Measurements from ENCODE around the gene ACSS2.

The ACSS2 gene

DNA sequence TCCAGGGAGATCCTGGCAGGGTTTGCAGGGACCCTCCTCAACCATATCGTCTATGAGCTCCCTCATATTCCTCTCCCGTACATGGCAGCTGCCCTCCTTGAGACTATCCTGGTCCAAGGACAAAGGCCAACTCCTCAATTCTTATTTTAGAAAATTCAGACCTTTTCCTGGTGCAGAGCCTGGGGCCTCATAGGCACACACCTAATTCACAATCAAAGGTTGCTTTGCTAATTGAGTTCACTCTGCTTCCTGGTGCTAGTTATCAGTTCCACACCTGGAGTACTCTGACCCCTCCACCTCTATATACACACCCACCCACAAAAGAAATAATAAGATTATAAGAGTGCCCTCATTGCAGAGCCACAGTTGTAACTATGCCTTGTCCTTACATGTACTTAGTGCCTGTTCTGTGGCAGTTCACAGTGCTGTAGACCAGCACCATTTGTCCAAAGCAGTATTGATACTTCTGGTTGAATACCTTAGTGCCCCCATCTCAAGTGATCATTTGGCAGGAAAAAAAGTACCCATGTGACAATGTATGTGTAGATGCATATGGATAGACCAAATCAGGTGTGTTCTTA, 40.5 kb downstream of the ACSS2 start:
- no peak for DNase-seq

DNA sequence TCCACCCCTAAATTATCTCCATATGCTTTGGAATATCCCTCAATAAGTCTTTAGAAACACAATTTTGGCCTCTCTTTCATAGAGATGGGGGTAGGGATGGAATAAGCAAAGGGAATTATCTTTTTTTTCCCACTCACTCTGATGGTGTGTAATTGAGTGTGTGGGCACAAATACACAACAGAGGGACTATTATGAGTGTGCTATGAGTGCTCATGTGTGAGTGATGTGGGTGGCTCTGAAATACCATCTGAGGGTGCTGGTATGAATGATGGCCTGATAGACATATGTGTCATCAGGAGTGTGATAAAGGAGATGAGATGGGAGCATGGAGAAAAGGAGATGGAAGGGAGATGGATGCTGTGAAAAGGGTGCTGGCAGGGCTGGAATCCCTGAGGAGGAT, 43.6 kb downstream of the ACSS2 start:
- DNase-seq, result no peak

DNA sequence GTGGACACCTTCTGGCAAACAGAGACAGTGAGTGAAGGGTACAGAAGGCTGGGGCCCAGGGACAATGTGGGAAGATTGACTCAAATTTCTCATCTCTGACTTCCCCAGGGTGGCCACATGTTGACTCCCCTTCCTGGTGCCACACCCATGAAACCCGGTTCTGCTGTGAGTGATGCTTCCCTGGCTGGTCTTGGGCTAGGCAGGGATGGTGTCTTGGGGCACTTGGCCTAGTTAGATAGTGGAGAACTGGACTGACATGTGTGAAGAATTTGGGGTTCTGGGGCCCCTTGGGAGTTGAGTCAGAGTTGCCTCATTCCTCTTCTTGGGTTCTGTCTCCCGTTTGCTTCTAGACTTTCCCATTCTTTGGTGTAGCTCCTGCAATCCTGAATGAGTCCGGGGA, 45.0 kb downstream of the ACSS2 start:
- DNase-seq, result no peak

DNA sequence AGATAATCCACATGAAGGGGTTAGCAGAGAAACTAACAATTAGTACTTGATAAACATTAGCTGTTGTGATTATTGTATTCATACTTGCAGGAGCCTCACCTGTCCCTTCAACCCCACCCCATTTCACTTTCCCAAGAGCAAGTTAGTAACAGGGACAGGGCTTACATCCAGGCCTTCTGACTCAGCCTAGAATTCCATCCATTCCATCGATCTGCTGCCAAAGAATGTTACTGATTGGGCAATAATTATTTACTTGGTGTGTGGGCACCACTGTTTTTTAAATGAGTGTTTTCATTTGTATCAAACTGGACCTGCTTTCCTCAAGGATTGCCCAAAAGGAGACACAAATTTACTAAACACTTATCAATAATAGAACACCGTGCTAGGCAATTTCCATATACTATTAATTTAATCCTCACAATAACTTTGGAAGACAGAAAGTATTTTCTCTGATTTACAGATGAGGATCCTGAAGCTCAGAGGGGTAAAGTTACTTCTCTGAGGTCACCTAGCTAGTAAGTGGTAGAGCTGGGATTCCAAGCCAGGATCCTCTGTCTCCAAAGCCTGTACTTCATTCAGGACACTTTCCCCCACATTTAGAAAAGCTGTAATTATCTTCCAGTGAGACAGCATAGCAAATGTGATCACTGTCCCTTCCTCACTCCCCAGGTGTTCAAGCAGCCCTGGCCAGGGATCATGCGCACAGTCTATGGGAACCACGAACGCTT, 46.4 kb downstream of the ACSS2 start:
- no peak for DNase-seq

DNA sequence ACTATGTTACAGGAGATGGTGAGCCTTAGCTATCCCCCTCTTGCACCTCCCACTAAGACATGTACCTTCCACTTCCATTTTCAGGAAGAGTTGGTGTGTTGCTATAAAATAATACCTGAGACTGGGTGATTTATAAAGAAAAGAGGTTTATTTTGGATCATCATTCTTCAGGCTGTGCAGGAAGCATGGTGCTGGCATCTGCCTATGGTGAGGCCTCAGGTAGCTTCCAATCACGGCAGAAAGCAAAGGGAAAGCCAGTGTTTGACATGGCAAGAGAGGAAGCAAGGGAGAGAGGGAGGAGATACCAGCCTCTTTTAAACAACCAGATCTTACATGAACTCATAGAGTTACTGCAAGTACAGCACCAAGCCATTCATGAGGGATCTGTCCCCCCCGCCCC, 47.0 kb downstream of the ACSS2 start:
- DNase-seq, result no peak

DNA sequence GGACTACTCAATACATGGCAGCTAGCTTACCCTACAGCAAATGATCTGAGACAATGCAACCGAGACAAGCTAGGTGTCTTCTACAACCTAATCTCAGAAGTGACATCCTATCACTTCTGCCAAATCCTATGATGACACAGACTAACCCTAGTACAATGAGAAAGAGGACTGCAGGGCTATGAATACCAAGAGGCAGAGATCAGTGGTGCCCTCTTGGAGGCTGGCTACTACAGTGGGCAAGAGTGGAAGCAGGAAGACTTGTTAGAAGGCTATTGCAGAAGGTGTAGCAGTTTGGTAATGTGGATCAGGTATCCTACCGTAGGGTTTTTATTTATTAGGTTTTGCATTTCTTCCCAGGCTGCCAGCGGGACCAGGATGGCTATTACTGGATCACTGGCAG, 48.9 kb downstream of the ACSS2 start:
- DNase-seq, result no peak

DNA sequence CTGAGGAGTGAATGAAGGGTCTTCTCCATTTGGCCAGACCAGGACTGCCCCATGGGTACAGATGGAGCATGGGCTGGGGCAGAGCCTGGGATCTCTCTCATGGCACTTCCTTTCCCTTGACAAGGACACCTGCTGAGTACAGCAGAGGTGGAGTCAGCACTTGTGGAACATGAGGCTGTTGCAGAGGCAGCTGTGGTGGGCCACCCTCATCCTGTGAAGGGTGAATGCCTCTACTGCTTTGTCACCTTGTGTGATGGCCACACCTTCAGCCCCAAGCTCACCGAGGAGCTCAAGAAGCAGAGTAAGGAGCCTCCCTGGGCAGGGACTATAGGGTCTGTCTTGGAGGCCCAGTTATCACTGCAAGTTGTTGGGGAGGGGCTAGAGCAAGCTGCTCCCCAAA, 49.6 kb downstream of the ACSS2 start:
- DNase-seq, result no peak

DNA sequence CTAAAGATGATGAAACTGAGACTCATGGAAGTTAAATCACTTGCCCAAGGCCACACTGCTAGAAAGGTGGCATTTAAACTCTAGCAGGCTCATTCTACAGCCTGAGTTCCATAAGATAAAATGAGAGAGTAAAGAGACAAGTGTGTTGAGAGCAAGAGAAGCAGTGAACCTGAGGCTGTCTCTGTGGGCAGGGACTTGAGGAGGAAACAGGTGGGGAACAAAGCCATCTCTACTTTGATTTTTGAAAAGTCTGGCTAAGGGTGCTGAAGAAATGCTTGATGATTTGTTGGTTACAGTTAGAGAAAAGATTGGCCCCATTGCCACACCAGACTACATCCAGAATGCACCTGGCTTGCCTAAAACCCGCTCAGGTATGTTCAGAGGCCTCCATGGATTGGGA, 50.2 kb downstream of the ACSS2 start:
- DNase-seq, result no peak

DNA sequence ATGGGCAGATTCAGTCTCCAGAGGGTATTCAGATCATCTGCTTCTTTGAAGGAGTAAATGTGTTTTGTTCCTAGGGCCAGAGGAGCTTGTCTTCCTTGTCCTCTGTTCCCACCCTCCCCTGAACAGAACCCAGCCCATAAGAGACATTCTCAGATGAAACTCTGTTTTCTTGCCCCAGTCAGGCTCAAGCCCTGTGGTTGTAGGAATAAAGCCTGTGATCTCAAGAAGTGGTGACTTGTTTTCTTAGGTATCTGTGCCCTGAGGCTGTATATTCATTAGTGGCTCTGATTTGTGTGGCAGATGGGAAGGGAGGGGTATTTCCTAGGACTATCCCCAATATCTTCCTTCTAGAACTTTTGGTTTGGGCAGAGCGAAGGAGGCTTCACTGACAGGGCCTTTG, 51.3 kb downstream of the ACSS2 start:
- no peak for DNase-seq

DNA sequence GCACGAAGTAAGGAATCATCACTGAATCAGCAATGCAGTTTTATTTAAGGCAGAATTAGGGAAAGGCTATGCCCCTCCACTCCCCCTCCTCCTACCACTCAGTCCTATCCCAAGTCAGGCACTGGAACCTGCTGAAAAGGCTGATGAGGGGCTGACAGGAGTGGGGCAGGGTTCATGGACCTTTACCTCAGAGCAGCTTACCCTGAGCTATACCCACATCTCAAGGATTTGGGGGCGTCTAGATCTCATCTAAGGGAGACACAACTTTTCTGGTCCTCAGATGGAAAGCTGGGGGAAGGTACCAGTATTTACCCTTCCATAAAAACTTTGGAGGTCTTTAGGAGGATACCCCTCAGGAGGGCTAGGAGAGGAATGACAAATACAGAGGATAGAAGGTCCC, 52.0 kb downstream of the ACSS2 start:
- DNase-seq, result no peak

DNA sequence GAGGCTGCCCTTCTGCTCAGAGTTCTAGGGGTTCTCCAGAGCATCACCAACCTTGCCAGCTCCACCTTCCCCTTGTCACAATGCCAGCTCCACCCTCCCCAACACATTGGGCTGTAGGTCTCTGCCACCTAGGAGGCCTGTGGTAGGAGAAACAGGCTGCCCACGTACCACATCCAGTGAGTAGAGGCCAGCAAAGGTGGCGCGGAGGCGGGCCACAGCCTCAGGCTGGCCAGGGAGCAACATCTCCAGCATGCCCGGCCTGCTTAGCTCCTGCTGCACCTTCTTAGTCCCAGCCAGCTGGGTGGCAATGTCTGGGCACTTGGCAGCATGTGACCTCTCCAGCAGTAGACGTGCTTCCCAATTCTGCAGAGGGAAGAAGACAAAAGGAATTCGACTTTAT, 55.4 kb downstream of the ACSS2 start:
- DNase-seq, result no peak

DNA sequence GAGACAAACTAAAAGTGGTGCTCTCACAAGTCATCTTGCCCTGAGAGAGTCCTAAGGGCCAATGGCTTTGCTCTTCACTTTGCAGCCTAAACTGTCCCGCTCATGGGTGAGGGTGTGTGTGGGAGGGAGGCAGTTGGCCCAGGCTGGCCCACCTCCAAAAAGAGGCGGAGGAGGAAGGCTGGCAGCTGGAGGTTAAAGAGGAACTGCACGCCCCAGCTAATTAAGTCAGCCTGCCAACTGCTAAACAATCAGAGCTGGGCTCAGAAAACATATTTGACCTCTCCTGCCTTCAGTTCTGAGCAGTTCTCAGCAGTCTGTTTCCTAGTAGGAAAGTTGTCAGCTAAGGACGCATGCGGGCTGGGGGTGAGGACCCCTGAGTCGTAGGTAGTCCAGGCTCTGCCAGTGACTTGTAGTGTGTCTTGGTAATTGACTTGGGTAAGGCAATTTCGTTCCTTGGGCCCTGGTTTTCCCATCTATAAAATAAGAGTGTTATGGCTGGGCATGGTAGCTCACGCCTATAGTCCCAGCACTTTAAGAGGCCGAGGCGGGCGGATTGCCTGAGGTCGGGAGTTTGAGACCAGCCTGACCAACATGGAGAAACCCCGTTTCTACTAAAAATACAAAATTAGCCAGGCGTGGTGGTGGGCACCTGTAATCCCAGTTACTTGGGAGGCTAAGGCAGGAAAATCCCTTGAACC, 62.2 kb downstream of the ACSS2 start:
- DNase-seq, result peak; percentile 66

DNA sequence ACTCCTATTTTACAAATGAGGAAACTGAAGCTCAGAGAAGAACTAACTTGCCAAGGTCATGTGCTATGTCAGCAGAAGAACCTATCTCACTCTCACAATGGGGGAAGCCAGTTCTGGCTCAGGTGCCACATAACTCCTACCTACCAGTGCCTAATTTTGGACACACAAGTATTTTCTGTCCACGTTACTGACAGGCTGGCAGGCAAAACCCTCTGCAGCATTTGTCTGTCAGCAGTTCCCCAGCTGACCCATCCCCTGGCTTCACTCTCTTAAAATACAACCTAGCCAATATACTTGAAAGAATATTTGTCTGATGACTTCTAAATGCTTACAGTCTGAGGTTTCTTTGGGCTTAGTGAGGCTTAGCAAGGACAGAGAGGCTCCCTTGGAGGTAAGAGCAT, 63.7 kb downstream of the ACSS2 start:
- peak; percentile 46 for DNase-seq

DNA sequence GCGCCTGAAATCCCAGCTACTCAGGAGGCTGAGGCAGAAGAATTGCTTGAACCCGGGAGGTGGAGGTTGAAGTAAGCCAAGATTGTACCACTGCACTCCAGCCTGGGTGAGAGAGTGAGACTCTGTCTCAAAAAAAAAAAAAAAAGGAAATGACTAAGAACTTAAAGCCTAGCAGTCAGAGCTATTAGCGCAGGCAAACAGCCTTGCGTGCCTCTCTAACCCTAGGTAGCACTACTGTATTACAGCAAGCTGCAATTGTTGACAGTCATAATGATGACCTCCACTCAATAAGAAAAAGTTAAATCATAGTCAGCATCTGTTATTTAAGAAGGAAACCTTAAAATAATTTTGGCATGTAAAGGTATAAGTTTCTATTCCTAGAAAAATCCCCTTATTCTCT, 64.8 kb downstream of the ACSS2 start:
- DNase-seq, result peak; percentile 67

DNA sequence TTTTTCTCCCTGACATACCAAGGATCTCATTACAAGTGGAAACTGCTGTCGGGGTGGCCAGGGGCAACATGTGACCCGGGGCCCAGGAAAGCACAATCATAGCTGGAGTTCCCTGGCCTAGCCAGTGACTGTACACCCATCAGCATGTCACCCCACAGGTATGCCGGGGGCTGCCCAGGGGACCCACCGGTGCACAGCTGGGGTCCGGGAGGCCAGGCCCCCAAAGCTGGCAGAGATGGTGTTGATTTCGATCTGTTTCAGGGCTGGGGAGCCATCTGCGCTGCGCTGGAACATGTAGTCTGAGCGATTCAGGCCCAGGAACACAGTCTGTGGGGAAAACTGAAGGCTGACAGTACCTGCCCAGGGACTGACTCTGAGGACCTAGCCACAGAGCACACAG, 65.9 kb downstream of the ACSS2 start:
- DNase-seq, result no peak

DNA sequence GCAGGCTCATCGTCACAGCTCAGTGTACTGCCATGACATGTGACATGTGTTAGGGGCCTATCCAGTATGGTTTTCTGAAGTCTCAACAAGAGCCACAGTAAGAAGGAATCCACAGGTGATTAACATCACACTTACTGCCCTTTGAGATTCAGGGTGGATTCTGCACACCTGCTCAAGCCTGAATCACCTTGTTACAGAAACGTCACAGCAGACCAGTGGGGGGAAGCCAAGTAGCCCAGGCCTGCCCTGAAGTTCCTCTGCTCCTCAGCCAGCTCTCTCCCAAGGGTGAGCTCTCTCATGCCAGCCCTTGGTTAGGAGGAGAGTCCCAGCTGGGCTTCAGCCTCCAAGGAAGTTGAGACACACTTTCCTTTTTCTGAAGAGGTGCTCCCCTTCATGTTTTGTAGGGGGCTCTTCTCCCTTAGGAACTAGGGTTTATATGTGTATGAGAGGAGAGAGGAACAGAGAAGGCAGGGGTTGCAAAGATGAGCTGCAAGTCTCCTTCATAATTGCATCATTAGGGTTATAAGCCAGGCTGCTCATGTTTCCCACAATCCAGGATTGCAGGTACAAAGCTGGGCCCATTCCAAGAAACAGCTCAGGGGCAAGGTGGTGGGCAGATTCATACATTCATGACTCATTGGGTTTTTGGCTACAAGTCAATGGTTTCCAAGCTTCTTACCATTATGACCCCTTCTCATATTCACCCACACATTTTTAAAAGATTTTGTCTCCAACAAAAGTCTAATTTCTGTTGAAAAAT, 67.6 kb downstream of the ACSS2 start:
- no peak for DNase-seq

DNA sequence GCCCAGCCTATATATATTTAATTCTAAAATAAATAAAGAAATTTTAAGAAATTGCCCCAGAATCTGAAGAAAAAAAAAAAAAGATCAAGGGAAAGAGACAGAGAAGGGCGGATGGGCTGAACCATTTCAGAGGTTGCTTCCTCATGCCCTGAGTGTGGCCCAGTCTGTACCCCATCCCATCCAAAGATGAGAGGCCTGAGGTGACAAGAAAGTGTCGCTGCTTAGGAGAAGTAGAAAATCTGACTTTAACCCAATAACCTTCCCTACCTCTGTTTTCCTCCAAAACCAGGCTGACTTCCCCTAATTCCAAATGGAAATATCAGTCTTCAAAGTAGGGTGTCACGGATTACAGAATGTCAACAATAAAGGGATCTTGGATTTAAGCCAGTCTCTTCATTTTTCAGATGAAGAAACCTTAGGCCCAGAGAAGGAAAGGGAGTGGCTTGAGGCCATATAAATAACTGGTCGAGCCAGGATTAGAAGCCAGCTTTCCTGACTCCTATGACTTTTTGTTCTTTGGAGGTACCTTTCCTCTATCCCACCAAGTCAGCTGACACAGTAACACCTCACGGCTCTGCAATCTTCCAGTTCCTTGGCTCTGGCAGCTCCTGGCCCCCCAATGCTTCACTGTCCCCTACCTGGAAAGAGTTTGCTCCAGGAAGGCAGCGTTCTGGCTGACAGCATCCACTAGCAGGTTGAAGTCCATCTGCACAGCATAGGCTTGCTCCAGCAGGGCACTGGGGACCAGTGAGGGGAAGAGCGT, 69.1 kb downstream of the ACSS2 start:
- no peak for DNase-seq

DNA sequence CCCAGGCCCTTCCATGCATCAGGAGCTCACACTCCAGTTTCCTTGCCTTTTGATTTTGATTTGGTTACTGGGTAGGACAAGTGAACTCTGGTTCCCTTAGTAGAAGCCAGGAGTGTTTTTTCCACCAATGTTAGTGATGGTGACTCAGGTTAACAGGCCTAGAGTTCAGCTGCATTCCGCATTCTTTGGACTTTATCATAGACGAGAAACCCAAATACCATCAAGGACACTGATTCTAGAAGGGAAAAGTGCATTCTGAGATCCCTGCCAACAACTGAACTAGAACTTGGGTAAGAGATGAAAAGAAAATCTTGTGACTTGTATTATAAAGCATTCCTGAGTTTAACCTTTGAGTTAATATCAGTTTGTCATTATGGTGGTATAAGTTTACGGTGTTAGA, 70.2 kb downstream of the ACSS2 start:
- DNase-seq, result no peak

DNA sequence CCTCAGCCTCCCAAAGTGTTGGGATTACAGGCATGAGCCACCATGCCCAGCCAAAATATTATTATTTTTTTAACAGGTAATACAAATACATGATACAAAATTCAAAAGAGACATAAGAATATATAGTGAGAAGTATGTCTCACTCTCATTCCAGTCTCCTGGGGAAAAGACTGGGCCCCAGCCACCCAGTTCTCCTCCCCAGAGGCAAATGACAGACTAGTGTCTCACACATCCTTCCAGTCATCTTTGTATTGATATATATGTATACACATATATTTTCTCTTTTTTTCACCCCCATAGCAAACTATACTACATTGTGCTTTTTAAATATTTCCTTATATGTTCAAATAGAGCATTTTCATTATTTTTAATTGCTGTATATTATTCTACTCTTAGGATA, 70.9 kb downstream of the ACSS2 start:
- DNase-seq, result no peak

DNA sequence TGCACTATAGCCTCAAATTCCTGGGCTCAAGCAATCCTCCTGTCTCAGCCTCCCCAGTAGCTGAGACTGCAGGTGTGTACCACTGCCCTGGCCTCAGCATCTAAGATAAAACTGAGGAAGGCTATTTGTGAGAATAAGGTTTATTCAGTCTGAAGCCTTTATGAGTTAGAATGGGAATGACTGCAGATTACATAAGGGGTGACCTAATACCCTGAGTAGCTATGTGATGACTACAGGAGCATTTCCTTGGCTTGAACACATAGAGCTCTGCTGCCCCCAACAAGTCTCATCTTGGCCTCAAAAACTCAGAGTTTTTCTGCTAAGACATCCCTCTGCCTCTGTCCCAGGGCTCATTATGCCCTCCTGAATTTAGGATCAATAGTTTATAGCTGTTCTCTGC, 71.6 kb downstream of the ACSS2 start:
- peak; percentile 41 for DNase-seq

DNA sequence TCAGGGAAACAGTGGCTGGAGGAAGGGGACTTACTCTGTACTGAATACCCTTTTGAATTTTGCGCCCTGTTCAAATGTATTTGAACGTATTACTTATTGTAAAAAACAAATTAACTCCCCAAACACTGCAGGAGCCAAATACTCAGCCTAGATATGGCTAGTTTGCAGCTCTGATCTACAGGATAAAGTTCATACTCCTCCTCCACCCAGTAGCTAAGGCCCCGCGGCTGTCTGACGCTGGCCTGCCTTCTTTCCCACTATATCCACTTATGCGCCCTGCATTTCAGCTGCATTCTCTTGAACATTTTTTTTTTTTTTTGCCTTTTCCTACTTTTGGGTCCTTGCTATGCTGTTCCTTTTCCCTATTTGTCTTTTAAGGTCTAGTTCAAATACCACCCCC, 72.7 kb downstream of the ACSS2 start:
- DNase-seq, result no peak

DNA sequence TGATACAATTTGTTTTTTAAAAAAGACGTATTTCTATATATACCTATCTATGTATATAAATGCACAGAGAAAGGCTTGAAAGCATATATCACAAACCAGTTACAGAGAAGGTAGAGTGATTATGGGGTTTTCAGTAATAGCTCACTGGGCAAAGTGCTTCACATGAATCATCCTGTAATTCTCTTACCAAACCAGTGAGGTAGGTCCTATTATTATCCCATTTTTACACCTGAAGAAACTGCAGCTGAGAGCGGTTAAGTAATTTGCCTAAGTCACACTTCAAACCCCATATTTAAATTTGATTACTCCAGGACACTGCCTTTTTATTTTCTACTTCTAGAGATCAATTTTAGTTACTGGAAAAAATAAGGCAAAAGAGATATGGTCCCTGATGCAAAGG, 74.8 kb downstream of the ACSS2 start:
- no peak for DNase-seq

DNA sequence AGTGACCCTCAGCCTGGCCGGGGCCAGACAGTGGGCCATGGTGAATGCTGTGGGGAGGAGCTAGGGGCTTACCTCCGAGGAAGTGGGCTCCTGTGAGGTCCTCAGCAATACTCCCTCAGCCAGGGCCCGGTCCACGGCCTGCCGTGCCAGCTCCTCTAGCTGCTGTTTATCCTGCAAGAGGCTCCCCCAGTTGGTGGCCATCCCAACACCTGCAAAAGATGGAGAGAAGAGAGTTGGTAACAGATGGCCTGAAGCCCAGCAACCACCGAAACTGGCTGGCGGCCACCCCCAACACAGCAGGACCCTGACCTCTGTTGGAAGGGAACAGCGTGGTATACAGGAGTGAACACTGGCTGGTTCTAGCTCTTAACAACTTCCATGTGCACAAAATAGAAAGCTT, 75.2 kb downstream of the ACSS2 start:
- DNase-seq, result no peak

Data from inflammatory macrophage treated with lipopolysaccharide for 4 hours (primary cell).